Measurements from ENCODE around the gene GNAQ.
"Not testable (repeated sequence)": the region's sequence is repeated elsewhere in the genome, so short reads cannot be mapped to it uniquely, and the experiment has no call there.

The GNAQ gene

GRCh38 chr9:77872177-77872576, 159.4 kb downstream of the GNAQ start:
- DNase-seq = no peak

GRCh38 chr9:77871483-77871882, 160.1 kb downstream of the GNAQ start:
- DNase-seq = no peak

GRCh38 chr9:77866878-77867277, 164.7 kb downstream of the GNAQ start:
- DNase-seq = no peak

- DNase-seq = no peak
Observed at GRCh38 chr9:77865385-77866047, 166.1 kb downstream of the GNAQ start.

- DNase-seq = no peak
Observed at GRCh38 chr9:77864211-77864889, 167.3 kb downstream of the GNAQ start.

GRCh38 chr9:77863638-77864037, 168.0 kb downstream of the GNAQ start:
- not testable (repeated sequence) for DNase-seq

- not testable (repeated sequence) for DNase-seq
Observed at GRCh38 chr9:77860953-77861352, 170.7 kb downstream of the GNAQ start.

GRCh38 chr9:77857513-77858259, 173.9 kb downstream of the GNAQ start:
- DNase-seq = no peak

- no peak for DNase-seq
Observed at GRCh38 chr9:77856615-77857014, 175.0 kb downstream of the GNAQ start.

- DNase-seq = no peak
Observed at GRCh38 chr9:77854916-77855311, 176.7 kb downstream of the GNAQ start.

GRCh38 chr9:77854258-77854915, 177.2 kb downstream of the GNAQ start:
- no peak for DNase-seq

- no peak for DNase-seq
Observed at GRCh38 chr9:77853716-77854115, 177.9 kb downstream of the GNAQ start.

- DNase-seq = no peak
Observed at GRCh38 chr9:77851882-77852595, 179.6 kb downstream of the GNAQ start.

GRCh38 chr9:77848897-77849296, 182.7 kb downstream of the GNAQ start:
- DNase-seq = no peak

GRCh38 chr9:77848404-77848803, 183.2 kb downstream of the GNAQ start:
- no peak for DNase-seq

GRCh38 chr9:77847626-77848025, 184.0 kb downstream of the GNAQ start:
- DNase-seq = no peak

GRCh38 chr9:77847059-77847499, 184.5 kb downstream of the GNAQ start:
- DNase-seq = no peak

GRCh38 chr9:77844415-77844814, 187.2 kb downstream of the GNAQ start:
- DNase-seq = no peak

GRCh38 chr9:77843871-77844155, 187.8 kb downstream of the GNAQ start:
- DNase-seq = no peak

GRCh38 chr9:77843076-77843870, 188.3 kb downstream of the GNAQ start:
- no peak for DNase-seq

GRCh38 chr9:77841739-77842386, 189.7 kb downstream of the GNAQ start:
- peak; percentile 46 for DNase-seq
